ENCODE results near the gene TTC38.

- TF ChIP-seq, protein P1, sequence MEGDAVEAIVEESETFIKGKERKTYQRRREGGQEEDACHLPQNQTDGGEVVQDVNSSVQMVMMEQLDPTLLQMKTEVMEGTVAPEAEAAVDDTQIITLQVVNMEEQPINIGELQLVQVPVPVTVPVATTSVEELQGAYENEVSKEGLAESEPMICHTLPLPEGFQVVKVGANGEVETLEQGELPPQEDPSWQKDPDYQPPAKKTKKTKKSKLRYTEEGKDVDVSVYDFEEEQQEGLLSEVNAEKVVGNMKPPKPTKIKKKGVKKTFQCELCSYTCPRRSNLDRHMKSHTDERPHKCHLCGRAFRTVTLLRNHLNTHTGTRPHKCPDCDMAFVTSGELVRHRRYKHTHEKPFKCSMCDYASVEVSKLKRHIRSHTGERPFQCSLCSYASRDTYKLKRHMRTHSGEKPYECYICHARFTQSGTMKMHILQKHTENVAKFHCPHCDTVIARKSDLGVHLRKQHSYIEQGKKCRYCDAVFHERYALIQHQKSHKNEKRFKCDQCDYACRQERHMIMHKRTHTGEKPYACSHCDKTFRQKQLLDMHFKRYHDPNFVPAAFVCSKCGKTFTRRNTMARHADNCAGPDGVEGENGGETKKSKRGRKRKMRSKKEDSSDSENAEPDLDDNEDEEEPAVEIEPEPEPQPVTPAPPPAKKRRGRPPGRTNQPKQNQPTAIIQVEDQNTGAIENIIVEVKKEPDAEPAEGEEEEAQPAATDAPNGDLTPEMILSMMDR (IDR thresholded peaks at IDR 0.05; ENCODE audit: low read depth, low read length), result no peak
- TF ChIP-seq EZH2phosphoT487 (IDR thresholded peaks at IDR 0.05; ENCODE audit: low read depth), result no peak
Observed at GRCh38 chr22:46250035-46250782, 17.6 kb upstream of the TTC38 start, which contains the start of gene CDPF1.

Data from OCI-LY3 (cell line).